Measurements from ENCODE around the gene HOXA1.

The HOXA1 gene

DNA sequence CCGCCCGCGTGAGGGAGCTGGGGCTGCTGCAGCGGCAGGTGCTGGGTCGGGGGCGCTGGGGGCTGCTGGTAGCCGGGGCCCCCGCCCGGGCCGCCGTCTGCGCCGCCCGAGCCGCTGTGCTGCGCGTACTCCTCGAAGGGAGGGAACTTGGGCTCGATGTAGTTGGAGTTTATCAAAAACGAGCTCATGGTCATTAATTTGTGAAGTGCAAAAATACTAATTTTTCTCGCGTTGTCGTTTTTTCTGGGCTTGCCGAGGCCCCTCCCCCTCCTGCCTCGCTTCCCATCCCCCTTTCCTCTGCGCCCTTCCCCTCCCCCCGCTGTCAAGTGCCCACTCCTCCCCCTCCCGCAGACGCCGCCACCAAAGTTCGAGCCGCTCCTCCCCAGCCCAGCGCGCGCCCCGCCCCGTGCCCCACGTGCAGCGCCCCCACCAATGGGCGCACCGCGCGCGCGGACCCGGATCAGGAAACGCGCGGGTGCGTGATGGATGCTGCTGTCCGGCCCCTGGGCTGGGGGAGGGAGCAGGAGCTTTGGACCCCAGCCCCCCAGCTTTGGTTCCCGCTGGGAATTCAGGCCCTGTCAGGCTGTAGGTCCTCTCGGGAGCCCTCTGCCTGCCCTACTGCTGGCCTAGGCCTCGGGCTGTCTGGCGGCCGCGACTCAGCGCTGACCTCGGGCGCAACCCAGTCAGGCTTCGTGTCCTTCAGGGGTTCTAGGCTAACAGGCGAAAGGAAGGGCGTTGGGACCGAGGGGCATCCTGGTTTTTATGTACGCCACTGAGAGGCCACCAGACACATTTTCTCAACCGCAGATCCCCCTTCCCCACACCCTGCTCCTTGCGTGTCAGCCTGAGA lies 35.0 kb upstream of the HOXA1 start, which contains the start of gene HOXA4:
Gene HOXA4 (minus strand): TSS at position 218 of the 850 bp plus-strand sequence. CDS start 24 bp downstream, at position 194.
- peak within 1 kb of the TSS; percentile 63 for H3K4me3 ChIP-seq (ENCODE audit: low read depth, low read length)

DNA sequence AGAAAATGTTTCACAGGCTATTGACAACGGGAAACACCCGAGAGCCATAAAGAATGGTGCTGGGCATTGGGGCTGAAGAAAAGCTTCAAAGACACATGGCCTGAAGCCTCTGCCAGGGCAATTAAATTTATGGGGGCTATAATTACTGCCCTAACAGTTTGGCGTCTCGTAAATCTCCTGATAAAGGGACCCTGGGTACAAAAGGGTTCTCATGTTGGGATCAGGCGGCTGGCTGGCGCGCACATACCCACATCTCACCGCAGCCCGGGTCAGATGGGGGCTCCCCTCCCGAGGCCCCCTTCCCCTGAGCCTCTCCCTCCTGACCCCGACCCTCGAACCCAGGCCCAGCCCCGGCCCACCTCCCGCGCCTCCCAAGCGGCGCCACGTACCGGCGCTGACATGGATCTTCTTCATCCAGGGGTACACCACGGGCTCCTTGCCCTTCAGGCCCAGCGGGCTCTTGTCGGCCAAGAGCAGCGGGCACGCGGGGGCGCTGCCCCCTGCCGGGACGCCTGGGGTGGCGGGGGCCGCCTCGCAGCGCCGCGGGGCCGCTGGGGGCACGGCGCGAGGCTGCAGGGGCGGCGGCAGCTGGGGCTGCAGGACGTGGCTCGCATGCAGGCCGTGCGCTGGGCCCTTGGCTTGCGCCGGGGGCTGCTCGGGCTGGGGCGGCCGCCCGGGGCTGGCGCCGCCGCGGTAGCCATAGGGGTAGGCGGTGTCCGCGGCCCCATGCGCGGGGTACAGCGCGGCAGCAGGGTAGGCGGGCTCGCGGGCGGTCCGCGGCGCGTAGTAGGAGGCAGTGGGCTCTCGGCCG lies 34.1 kb upstream of the HOXA1 start:
- peak overlapping the region; percentile 63 for H3K4me3 ChIP-seq (ENCODE audit: low read depth, low read length)
- TF ChIP-seq, protein P1, sequence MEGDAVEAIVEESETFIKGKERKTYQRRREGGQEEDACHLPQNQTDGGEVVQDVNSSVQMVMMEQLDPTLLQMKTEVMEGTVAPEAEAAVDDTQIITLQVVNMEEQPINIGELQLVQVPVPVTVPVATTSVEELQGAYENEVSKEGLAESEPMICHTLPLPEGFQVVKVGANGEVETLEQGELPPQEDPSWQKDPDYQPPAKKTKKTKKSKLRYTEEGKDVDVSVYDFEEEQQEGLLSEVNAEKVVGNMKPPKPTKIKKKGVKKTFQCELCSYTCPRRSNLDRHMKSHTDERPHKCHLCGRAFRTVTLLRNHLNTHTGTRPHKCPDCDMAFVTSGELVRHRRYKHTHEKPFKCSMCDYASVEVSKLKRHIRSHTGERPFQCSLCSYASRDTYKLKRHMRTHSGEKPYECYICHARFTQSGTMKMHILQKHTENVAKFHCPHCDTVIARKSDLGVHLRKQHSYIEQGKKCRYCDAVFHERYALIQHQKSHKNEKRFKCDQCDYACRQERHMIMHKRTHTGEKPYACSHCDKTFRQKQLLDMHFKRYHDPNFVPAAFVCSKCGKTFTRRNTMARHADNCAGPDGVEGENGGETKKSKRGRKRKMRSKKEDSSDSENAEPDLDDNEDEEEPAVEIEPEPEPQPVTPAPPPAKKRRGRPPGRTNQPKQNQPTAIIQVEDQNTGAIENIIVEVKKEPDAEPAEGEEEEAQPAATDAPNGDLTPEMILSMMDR (IDR thresholded peaks at IDR 0.05; ENCODE audit: low read depth, low read length) = no peak

More for the DNA sequence above, 35.0 kb upstream of the HOXA1 start, which contains the start of gene HOXA4:
- TF ChIP-seq, protein P1 (IDR thresholded peaks at IDR 0.05; ENCODE audit: low read depth, low read length) = no peak

DNA sequence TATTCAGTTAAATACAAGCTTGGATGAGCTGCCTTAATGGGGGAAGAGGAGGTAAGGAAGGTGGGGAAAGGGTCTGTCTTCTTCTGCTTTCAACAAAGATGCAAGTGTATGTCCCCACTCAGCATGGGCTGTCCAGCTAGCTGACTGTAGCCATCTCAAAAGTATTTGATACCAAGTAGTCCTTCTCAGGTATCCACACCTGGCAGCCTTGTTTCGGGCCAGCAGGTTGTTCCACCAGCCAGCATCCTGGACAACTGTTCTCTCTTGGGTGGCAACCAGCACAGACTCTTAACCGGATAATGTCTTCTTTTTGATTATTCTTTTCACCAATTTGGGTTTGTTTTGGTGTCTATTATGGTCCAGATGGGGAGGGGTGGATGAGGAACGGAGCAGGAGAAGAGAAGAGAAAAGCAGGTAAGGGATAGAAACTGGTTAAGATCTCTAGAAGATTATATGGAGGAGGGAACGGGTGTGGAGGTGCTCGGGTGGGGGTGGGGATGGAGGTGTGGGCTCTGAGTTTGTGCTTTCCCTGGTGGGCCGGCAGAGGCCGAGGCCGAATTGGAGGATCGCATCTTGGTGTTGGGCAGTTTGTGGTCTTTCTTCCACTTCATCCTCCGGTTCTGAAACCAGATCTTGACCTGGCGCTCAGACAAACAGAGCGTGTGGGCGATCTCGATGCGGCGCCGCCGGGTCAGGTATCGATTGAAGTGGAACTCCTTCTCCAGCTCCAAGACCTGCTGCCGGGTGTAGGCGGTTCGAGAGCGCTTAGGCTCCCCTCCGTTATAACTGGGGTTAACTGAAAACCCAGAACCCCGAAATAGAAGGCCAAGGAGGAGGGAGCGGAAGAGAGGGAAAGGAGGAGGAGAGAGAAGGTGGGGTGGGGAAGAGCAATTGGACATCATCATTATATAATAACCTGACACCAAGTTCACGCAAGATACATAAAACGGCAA lies 33.3 kb upstream of the HOXA1 start:
- TF ChIP-seq, protein P1 (IDR thresholded peaks at IDR 0.05; ENCODE audit: low read depth, low read length) = no peak
- H3K4me3 ChIP-seq (ENCODE audit: low read depth, low read length) = peak overlapping the region; percentile 63

DNA sequence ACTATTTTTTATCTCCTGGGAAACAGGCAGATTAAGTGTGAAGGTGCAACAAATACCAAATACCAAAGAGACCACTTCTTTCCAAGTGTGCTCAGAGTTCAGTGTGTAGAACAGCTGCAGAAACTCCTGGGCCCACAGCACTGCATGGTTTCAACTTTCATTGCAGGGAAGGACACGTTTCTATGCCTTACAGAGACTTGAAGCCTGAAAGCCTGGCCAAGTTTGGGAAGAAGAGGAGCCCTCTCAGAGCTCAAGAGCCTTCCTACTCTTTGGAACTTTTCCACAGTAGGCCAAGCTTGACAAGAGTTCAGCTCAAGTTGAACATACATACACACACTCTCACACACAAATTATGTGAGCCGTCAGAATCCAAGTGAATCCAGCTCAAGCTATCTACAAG lies 32.2 kb upstream of the HOXA1 start:
- TF ChIP-seq, protein P1 (IDR thresholded peaks at IDR 0.05; ENCODE audit: low read depth, low read length) = no peak
- H3K4me3 ChIP-seq (ENCODE audit: low read depth, low read length) = no peak overlapping the region

DNA sequence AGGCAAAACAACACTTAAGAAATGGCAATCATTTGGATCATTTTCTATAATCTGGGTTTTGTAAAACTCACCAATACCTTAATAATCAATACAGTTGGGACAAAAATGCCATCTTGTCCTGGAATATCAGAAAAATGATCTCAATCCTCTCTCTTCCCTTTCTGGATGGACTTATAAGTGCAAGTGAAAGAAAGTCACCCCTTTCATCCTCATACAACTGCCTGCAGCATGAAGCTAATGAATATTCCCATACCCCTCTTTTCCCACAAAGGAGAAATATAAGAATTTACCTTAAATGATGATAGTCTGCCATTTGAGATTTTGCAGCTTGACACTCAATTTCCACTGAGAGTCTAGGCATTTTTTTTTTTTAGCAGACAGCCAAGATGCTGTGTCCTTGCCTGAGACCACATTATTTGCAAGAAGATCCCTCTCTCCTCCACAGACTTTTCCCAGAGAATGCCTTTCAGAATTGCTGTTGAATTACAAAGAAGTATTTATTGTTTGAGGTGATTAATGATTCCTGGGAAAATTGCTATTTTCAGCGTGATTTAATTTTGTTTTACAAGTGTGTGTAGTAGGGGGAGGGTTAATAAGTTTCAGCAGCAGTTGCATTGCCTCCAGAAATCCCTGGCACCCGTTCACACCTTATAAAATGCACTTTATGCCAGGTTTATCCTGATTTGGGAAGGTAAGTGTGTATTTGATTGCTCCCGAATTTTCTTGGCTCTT lies 31.0 kb upstream of the HOXA1 start:
- H3K4me3 ChIP-seq (ENCODE audit: low read depth, low read length) = no peak overlapping the region
- TF ChIP-seq, protein P1 (IDR thresholded peaks at IDR 0.05; ENCODE audit: low read depth, low read length) = no peak

DNA sequence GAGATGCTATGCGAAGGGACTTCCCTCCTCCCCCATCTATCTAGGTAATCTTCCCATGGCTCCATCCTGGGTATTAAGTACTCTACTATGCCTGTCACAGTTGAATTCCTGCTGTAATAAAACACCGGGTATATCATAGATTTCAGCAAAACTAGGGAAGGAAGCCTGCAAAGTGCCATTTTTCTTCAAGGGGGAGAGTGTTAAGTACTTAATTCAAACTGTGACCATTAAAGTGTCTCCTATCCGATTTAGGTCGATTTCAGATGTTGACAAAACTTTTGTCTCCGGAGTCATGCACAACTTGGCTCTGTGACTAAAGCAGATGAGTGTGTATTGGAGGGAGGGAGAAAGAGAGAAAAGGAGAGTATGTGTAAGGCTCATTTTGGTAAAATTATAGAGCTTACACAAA lies 30.2 kb upstream of the HOXA1 start:
- TF ChIP-seq, protein P1 (IDR thresholded peaks at IDR 0.05; ENCODE audit: low read depth, low read length) = no peak
- H3K4me3 ChIP-seq (ENCODE audit: low read depth, low read length) = no peak overlapping the region
